Left lung (tissue), 10 donors: ENCODE measurements around the gene SUPT3H. TPM values are rescaled to one million over a fixed set of nuclear protein-coding genes. Genes with fewer than 3 reads are reported as not detected.

Source experiments
- ATAC-seq: fragments of 200-7000 bp; cut with Tn5 transposase; one replicate; pipeline ENCODE4 v1.9.1; 2020; ENCODE audit warnings: moderate library complexity
- DNase-seq, 4 donors: peaks; one replicate each; pipeline ENCODE4 v3.0.0-alpha.2; 2013 to 2020
- H3K27ac ChIP-seq, 2 donors: fragments of 200-600 bp; sonication (generic) in 1 of 2; one replicate each; pipeline versions ENCODE4 v1.5.0 to v1.8.0; 2020 to 2021
- H3K27me3 ChIP-seq, 2 donors: fragments of 200-600 bp; sonication (generic) in 1 of 2; one replicate each; pipeline versions ENCODE4 v1.5.0 to v1.8.0; 2020 to 2021
- H3K36me3 ChIP-seq, 2 donors: fragments of 200-600 bp; sonication (generic) in 1 of 2; one replicate each; pipeline versions ENCODE4 v1.5.0 to v1.8.0; 2020 to 2021
- H3K4me1 ChIP-seq, 2 donors: fragments of 200-600 bp; one replicate each; pipeline ENCODE4 v1.8.0; 2021
- H3K4me3 ChIP-seq, 2 donors: fragments of 200-600 bp; sonication (generic) in 1 of 2; one replicate each; pipeline versions ENCODE4 v1.5.0 to v1.8.0; 2020 to 2021; ENCODE audit warnings: mild to moderate bottlenecking in 1 of 2
- H3K9me3 ChIP-seq, 2 donors: fragments of 200-600 bp; sonication (generic) in 1 of 2; one replicate each; pipeline versions ENCODE4 v1.5.0 to v1.8.0; 2020 to 2021
- intact Hi-C, 2 donors: fragments of 100-400 bp; cut with DNase I; formaldehyde crosslinking; loops; one replicate each; pipeline versions ENCODE4 v1.11.2 to v1.14.2; 2022
- polyA plus RNA-seq, 6 donors: library from polyadenylated mRNA; unstranded; fragments of 120-200 nt; gene quantifications; one replicate each; pipeline ENCODE4 v1.2.1, GENCODE V29; 2013; ENCODE audit not compliant: insufficient read length in 6 of 6
- total RNA-seq, 2 donors: library from RNA; stranded (reverse); fragmentation: NEBNext Ultra II Directional; extraction: Animal tissue kit (Norgen Biotek cat#: 25700); gene quantifications; one replicate each; pipeline ENCODE4 v1.2.1, GENCODE V29; 2021
- TF ChIP-seq, protein P1 (sequence below), 2 donors: fragments of 200-600 bp; sonication (generic) in 1 of 2; IDR thresholded peaks; one replicate each; pipeline versions ENCODE4 v1.5.0 to v1.8.0; 2021; ENCODE audit warnings: antibody characterized with exemption in 2 of 2
- donor health status: DM: no; HTN: yes; CAD: no.
- donor health status: DM: no; HTN: no; CAD: no.

The SUPT3H gene
- total and polyA plus RNA-seq, 8 donors = 4.7 to 33.0 (median 26.2) TPM

DNA sequence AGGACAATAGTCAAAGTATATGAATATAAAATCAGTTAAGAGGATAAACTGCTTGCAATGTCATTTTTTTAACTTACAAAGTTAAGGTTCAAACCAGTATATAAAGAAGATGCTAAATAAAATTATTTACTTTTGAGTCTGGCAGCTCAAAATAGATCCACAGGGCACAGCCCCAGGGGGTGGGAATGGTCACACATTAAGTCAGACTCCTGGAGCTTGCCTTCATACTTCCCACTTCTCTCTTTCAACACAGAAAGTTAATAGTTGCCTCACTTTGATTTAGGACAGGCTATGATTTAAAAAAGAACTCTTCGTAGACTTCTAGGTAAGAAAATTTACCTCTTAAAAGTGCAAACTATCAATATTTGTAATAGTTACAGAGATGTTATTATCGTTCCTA, 207.9 kb downstream of the SUPT3H start:
- ATAC-seq (no peak), DNase-seq (no peak)
- Histone ChIP-seq H3K27ac (no peak overlapping the region), H3K9me3 (no peaks in the 10 kb centered on the region), H3K4me3 (no peak overlapping the region), H3K4me1 (no peaks in the 10 kb centered on the region), H3K36me3 (no peaks in the 10 kb centered on the region), H3K27me3 (no peaks in the 10 kb centered on the region)
- intact Hi-C loops = no loop called here
- TF ChIP-seq, protein P1, sequence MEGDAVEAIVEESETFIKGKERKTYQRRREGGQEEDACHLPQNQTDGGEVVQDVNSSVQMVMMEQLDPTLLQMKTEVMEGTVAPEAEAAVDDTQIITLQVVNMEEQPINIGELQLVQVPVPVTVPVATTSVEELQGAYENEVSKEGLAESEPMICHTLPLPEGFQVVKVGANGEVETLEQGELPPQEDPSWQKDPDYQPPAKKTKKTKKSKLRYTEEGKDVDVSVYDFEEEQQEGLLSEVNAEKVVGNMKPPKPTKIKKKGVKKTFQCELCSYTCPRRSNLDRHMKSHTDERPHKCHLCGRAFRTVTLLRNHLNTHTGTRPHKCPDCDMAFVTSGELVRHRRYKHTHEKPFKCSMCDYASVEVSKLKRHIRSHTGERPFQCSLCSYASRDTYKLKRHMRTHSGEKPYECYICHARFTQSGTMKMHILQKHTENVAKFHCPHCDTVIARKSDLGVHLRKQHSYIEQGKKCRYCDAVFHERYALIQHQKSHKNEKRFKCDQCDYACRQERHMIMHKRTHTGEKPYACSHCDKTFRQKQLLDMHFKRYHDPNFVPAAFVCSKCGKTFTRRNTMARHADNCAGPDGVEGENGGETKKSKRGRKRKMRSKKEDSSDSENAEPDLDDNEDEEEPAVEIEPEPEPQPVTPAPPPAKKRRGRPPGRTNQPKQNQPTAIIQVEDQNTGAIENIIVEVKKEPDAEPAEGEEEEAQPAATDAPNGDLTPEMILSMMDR (IDR thresholded peaks at IDR 0.05) = no peak

DNA sequence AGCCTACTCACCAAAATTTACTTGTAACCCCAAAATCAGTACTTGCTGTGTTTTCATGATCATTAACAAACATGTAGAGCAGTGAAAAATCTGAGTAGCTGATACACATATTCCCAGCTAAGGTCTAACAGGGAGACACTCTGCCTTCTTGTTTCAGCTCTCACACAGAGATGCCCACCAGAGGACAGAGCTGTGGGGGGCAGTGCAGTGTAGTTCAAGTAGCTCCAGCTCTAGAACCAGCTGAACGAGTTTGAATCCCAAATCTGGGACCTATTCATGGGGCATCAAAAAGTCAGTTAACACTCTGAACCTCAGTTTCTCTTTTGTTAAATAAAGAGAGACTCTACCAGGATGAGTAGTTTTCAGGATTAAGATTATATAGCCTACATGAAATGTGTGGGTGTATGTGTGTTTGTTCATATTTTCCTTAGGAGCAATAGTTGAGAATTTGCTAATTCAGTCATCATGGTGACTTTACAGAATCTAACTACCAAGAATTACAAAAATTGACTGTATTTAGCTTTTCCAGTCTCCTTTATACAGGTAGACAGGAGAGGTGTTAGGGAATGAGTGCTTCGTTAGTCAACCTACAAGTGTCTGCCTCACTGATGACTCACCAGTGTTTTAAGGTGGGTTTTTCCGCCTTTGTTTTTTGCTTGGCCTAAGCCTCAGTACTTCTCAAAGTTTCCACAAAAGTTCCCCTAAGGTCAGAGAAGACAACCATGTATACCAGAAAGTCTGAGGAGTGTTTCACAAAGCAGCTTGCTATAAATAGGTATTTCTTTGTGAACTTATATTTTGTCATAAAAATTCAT, 213.6 kb downstream of the SUPT3H start:
- no peak for DNase-seq
- Histone ChIP-seq H3K36me3 (no peaks in the 10 kb centered on the region), H3K9me3 (no peaks in the 10 kb centered on the region), H3K27ac (no peak overlapping the region), H3K4me3 (no peak overlapping the region), H3K4me1 (no peaks in the 10 kb centered on the region), H3K27me3 (no peaks in the 10 kb centered on the region)
- intact Hi-C loops = no loop called here
- TF ChIP-seq, protein P1 (IDR thresholded peaks at IDR 0.05) = no peak
- ATAC-seq = peak; percentile 35

DNA sequence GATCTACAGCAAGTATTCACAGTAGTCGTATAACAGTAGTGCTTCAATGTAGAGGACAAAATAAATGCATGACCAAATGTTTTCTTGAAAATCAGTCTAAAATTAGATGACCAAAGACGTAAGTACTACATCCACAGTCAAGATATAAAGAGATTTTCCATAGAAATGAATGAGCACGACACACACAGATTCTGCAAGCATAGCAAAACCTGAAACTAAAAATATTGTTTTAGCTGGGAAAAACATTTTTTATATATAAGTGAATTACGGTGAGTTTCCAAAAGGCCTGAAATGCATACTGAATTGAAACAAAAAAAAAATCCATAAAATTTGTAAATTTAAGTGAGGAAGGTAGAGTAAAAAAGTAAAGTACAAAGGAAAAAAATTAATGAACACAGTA, 217.4 kb downstream of the SUPT3H start:
- ATAC-seq = no peak
- no peaks in the 10 kb centered on the region for H3K4me1 ChIP-seq
- H3K9me3 ChIP-seq = no peaks in the 10 kb centered on the region
- no peak overlapping the region for H3K27ac ChIP-seq
- no peak for DNase-seq
- TF ChIP-seq, protein P1 (IDR thresholded peaks at IDR 0.05) = no peak
- intact Hi-C loops = no loop called here
- no peaks in the 10 kb centered on the region for H3K36me3 ChIP-seq
- H3K27me3 ChIP-seq = no peaks in the 10 kb centered on the region
- no peak overlapping the region for H3K4me3 ChIP-seq

DNA sequence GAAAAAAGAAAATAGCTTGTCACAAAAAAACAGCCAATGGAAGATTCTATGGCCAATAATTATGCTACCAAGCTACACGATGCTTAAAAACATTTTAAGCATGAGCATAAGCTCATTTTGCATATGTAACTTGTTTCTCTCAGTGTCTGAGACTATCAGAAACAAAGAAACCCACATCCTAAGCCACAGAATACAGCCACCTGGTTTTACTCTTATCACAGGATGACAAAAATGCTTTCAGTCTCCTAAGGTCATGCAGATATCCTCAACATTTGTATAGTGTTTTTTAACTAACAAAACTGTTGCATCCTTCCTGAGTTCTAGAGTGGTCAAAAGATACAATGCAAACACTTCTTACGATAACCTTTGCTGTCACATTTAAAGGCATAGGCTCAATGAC, 221.7 kb downstream of the SUPT3H start:
- no peak for DNase-seq
- no peaks in the 10 kb centered on the region for H3K9me3 ChIP-seq
- intact Hi-C loops = no loop called here
- no peaks in the 10 kb centered on the region for H3K4me1 ChIP-seq
- H3K4me3 ChIP-seq = no peak overlapping the region
- H3K27ac ChIP-seq = no peak overlapping the region
- TF ChIP-seq, protein P1 (IDR thresholded peaks at IDR 0.05) = no peak
- ATAC-seq = no peak
- H3K36me3 ChIP-seq = no peaks in the 10 kb centered on the region
- H3K27me3 ChIP-seq = no peaks in the 10 kb centered on the region

DNA sequence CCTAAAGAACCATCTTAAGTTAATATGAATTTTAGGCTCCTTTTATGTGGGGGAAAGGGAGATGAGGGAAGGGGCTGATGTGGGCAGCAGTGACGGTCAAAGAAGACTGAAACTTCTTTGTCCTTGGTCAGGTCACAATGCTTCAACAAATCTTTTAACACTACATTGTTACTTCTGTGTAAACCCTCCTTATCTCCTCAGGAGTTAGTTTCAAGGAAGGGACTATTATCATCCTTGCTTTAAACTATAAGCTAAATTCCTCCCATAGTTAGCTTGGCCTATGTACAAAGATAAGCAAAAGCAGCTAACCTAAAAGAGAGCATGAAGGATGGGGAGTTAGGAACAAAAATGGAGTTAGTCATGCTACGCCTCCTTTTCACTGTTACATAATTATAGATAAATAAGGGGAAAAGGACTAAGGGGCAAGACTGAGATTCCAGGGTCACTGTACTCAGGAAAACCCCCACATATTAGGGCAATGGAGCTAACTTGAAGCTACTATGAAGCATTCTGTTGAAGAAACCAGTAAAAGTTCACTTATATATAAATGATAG, 222.3 kb downstream of the SUPT3H start:
- intact Hi-C loops = no loop called here

More for the DNA sequence above, 222.3 kb downstream of the SUPT3H start:
- Histone ChIP-seq H3K9me3 (no peaks in the 10 kb centered on the region), H3K4me3 (no peak overlapping the region), H3K36me3 (no peaks in the 10 kb centered on the region), H3K27ac (no peak overlapping the region), H3K27me3 (no peaks in the 10 kb centered on the region), H3K4me1 (no peaks in the 10 kb centered on the region)
- TF ChIP-seq, protein P1 (IDR thresholded peaks at IDR 0.05) = no peak
- no peak for ATAC-seq
- no peak for DNase-seq
